ENCODE results near the gene MAP6. TPM values are rescaled to one million over a fixed set of nuclear protein-coding genes. Genes with fewer than 3 reads are reported as not detected.

MAP6 gene
- total and polyA plus RNA-seq, 2 of the 13 experiments (the other 11 are each of a cell fraction or from before 2014, with no cell fraction given), result 0.04 TPM; not detected in 1

DNA sequence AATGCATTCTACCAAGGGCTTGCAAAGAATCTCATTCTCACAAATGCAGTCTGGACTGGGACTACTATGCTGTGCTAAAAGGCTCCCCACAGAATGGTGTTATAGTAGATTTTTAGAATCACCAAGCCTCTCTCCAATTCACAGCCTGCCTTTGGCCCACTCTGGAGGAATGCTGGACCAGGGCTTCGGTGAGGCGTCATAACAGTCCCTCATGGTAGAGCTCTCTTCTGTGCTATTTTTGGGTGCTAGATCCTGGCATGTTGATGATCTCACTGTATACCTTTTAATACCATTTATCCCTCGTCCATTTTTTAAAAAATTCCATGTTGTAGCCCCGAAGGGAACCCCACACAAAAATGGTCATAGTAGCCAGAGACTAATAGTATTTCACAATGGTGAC lies 17.6 kb downstream of the MAP6 start (continued):
- TF ChIP-seq, protein P1, sequence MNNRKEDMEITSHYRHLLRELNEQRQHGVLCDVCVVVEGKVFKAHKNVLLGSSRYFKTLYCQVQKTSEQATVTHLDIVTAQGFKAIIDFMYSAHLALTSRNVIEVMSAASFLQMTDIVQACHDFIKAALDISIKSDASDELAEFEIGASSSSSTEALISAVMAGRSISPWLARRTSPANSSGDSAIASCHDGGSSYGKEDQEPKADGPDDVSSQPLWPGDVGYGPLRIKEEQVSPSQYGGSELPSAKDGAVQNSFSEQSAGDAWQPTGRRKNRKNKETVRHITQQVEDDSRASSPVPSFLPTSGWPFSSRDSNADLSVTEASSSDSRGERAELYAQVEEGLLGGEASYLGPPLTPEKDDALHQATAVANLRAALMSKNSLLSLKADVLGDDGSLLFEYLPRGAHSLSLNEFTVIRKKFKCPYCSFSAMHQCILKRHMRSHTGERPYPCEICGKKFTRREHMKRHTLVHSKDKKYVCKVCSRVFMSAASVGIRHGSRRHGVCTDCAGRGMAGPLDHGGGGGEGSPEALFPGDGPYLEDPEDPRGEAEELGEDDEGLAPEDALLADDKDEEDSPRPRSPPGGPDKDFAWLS (CRISPR knock-in tag; IDR thresholded peaks at IDR 0.05; ENCODE audit: borderline replicate concordance), result no peak
- TF ChIP-seq ZNF451 (CRISPR knock-in tag; IDR thresholded peaks at IDR 0.05) (no peak), POLR2AphosphoS2 (IDR thresholded peaks at IDR 0.05; ENCODE audit: low read depth, low read length) (no peak), ZFP36 (IDR thresholded peaks at IDR 0.05; ENCODE audit: borderline replicate concordance, low read depth, low read length, partially characterized antibody) (no peak), ZNF883 (CRISPR knock-in tag; IDR thresholded peaks at IDR 0.05; ENCODE audit: not compliant biosample characterization) (no peak)
- TF ChIP-seq, protein P2, sequence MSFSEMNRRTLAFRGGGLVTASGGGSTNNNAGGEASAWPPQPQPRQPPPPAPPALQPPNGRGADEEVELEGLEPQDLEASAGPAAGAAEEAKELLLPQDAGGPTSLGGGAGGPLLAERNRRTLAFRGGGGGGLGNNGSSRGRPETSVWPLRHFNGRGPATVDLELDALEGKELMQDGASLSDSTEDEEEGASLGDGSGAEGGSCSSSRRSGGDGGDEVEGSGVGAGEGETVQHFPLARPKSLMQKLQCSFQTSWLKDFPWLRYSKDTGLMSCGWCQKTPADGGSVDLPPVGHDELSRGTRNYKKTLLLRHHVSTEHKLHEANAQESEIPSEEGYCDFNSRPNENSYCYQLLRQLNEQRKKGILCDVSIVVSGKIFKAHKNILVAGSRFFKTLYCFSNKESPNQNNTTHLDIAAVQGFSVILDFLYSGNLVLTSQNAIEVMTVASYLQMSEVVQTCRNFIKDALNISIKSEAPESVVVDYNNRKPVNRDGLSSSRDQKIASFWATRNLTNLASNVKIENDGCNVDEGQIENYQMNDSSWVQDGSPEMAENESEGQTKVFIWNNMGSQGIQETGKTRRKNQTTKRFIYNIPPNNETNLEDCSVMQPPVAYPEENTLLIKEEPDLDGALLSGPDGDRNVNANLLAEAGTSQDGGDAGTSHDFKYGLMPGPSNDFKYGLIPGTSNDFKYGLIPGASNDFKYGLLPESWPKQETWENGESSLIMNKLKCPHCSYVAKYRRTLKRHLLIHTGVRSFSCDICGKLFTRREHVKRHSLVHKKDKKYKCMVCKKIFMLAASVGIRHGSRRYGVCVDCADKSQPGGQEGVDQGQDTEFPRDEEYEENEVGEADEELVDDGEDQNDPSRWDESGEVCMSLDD (CRISPR knock-in tag; IDR thresholded peaks at IDR 0.05; ENCODE audit: borderline replicate concordance), result no peak

DNA sequence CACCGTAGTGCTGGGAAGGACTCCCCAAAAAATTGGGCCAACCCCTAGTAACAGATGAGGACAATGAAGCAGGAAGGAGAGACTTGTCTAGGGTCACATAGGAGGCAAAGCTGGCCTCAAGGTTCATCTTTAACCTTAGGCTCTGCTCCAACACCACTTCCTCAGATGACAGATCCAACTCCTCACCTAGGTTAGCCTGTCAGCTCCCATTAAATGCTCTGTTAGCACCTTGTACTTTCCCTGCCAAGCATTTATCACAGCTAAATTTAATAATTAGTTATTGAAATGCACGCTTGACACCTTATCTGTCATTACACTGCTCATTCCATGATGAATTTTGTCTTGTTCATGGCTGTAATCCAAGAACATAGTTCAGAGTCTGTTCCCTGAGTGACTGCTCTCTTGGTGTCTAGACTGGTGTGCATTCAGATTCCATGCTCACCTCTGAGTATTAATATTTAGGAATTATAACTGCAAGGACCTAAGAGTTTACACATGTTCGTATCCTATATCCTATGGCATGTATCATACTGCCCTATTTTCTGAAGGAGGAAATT lies 18.6 kb downstream of the MAP6 start:
- H3K27me3 ChIP-seq (ENCODE audit: control insufficient read depth in 1 of 2, insufficient read depth in 2 of 2, low read length in 2 of 2), result no peaks in the 10 kb centered on the region; a peak in 1 of 5 replicates
- WGBS (ENCODE audit: low lambda C conversion rate), result 11% methylated on average over 3 of the region's 3 CpGs
- ATAC-seq, result no peak
- H3K4me2 ChIP-seq (ENCODE audit: low read depth, low read length), result no peak overlapping the region
- H2AFZ ChIP-seq (ENCODE audit: low read length), result no peak overlapping the region
- no peak for DNase-seq (ENCODE audit: low spot score)
- H3K4me3 ChIP-seq (replicated peaks in 1 of 3; ENCODE audit: insufficient read depth in 1 of 3, low read depth in 2 of 3, low read length in 3 of 3), result no peak overlapping the region
- no peaks in the 10 kb centered on the region for H4K20me1 ChIP-seq (ENCODE audit: insufficient read depth, low read length)
- no peaks in the 10 kb centered on the region for H3K79me2 ChIP-seq (ENCODE audit: insufficient read depth, low read length)
- H3K9me3 ChIP-seq (ENCODE audit: low read length), result no peaks in the 10 kb centered on the region
- H3K27ac ChIP-seq (ENCODE audit: extremely low read length, insufficient read depth, low read length), result no peak overlapping the region
- CTCF ChIA-PET (ENCODE audit: low intra/inter-chr PET ratio, low total read pairs), result no interaction called here
- no peaks in the 10 kb centered on the region for H3K4me1 ChIP-seq (ENCODE audit: insufficient read depth, low read length)
- in situ Hi-C loops (cut with HindIII; ENCODE audit: extremely low pct_ligation_motif_present, low pct_unique_long_range_greater_than_20kb), result no loop called here
- TF ChIP-seq NFIB (CRISPR knock-in tag; IDR thresholded peaks at IDR 0.05; ENCODE audit: borderline replicate concordance) (no peak), BRCA1 (CRISPR knock-in tag; IDR thresholded peaks at IDR 0.05) (no peak), CBFB (CRISPR knock-in tag; IDR thresholded peaks at IDR 0.05) (no peak), MEF2D (CRISPR knock-in tag; IDR thresholded peaks at IDR 0.05) (no peak), ZNF207 (IDR thresholded peaks at IDR 0.05; ENCODE audit: borderline replicate concordance) (no peak), ZNF543 (CRISPR knock-in tag; IDR thresholded peaks at IDR 0.05) (no peak), FOXO1 (CRISPR knock-in tag; IDR thresholded peaks at IDR 0.05) (no peak), CHCHD3 (CRISPR knock-in tag; IDR thresholded peaks at IDR 0.05) (no peak), JUND (CRISPR knock-in tag; IDR thresholded peaks at IDR 0.05) (no peak), KDM3A (CRISPR knock-in tag; IDR thresholded peaks at IDR 0.05; ENCODE audit: low read depth) (no peak), CBX1 (IDR thresholded peaks at IDR 0.05; ENCODE audit: low read depth) (no peak)
- no TSS peak for BruUV-seq (replicated peaks)
- intact Hi-C loops (cut with micrococcal nuclease; ENCODE audit: unreplicated experiment), result no loop called here
- H3K9ac ChIP-seq (ENCODE audit: insufficient read depth, low read depth, low read length), result no peak overlapping the region
- POLR2A ChIA-PET, result no interaction called here
- H3K36me3 ChIP-seq (replicated peaks in 1 of 2; ENCODE audit: control insufficient read depth in 1 of 2, insufficient read depth in 2 of 2, low read length in 2 of 2), result no peaks in the 10 kb centered on the region
- FAIRE-seq, result no peak
